OCI-LY7 (cell line): ENCODE data around the gene FAM120A. TPM values are rescaled to one million over a fixed set of nuclear protein-coding genes. Genes with fewer than 3 reads are reported as not detected.

Experiments used
- BruUV-seq: library from RNA; stranded (reverse); fragments of 400-500 nt; replicated peaks from 2 replicates; lab custom pipeline; 2021; lab: Mats Ljungman, UMichigan
- CTCF ChIA-PET: fragments of 300-600 bp; sonication (Branson Sonifier 250); formaldehyde crosslinking; loops from one replicate; lab custom pipeline; 2022; ENCODE audit warnings: antibody characterized with exemption; ENCODE audit not compliant: unreplicated experiment; lab: Charles Lee
- POLR2A ChIA-PET: fragments of 300-600 bp; sonication (Branson Sonifier 250); formaldehyde crosslinking; loops from one replicate; lab custom pipeline; 2022; ENCODE audit warnings: antibody characterized with exemption; lab: Charles Lee
- DNase-seq: peaks from one replicate; pipeline ENCODE4 v3.0.0-alpha.2; 2015; ENCODE audit warnings: low spot score
- H2AFZ ChIP-seq: fragments of 200-600 bp; sonication (generic), shearing (Covaris generic); 2 replicates; pipeline ENCODE4 v1.6.1; 2014; ENCODE audit warnings: mild to moderate bottlenecking, antibody characterized with exemption, low read length, moderate library complexity
- H3K27ac ChIP-seq: fragments of 200-600 bp; sonication (generic); 2 replicates; pipeline ENCODE4 v1.5.1; 2014; ENCODE audit warnings: mixed run types, low read depth, mild to moderate bottlenecking, moderate library complexity, low read length, inconsistent platforms; ENCODE audit not compliant: poor library complexity, severe bottlenecking
- H3K36me3 ChIP-seq: fragments of 200-600 bp; sonication (generic); 2 replicates; pipeline ENCODE4 v1.6.1; 2014; ENCODE audit warnings: mild to moderate bottlenecking, antibody characterized with exemption, low read length, moderate library complexity, mixed read lengths; ENCODE audit not compliant: insufficient read depth
- H3K4me1 ChIP-seq: fragments of 200-600 bp; sonication (generic); 2 replicates; pipeline ENCODE4 v1.5.1; 2014; ENCODE audit warnings: mild to moderate bottlenecking, low read length; ENCODE audit not compliant: insufficient read depth, poor library complexity, severe bottlenecking
- H3K4me2 ChIP-seq: fragments of 200-600 bp; sonication (generic); 2 replicates; pipeline ENCODE4 v1.6.1; 2014; ENCODE audit warnings: mild to moderate bottlenecking, low read length
- H3K4me3 ChIP-seq: fragments of 200-600 bp; sonication (generic); 2 replicates; pipeline ENCODE4 v1.5.1; 2014; ENCODE audit warnings: mild to moderate bottlenecking, low read depth, low read length; ENCODE audit not compliant: poor library complexity, severe bottlenecking
- H3K79me2 ChIP-seq: fragments of 200-600 bp; sonication (generic); 2 replicates; pipeline ENCODE4 v1.6.1; 2016; ENCODE audit warnings: low read depth, mild to moderate bottlenecking, low read length, moderate library complexity, mixed read lengths; ENCODE audit not compliant: insufficient read depth
- H3K9me2 ChIP-seq: fragments of 200-600 bp; sonication (generic); 2 replicates; pipeline ENCODE4 v1.6.1; 2016; ENCODE audit warnings: mild to moderate bottlenecking, low read length, mixed read lengths; ENCODE audit not compliant: insufficient read depth
- H3K9me3 ChIP-seq: fragments of 200-600 bp; sonication (generic); 2 replicates; pipeline ENCODE4 v1.6.1; 2014; ENCODE audit warnings: mild to moderate bottlenecking, mixed run types, low read length, mixed read lengths
- H4K20me1 ChIP-seq: fragments of 200-600 bp; sonication (generic); 2 replicates; pipeline ENCODE4 v1.6.1; 2014; ENCODE audit warnings: mild to moderate bottlenecking, antibody characterized with exemption, low read length, moderate library complexity, mixed read lengths; ENCODE audit not compliant: insufficient read depth
- EZH2phosphoT487 ChIP-seq: fragments of 200-600 bp; sonication (generic); IDR thresholded peaks from 2 replicates; pipeline ENCODE4 v1.6.1; 2018; ENCODE audit warnings: low read depth, borderline replicate concordance, mild to moderate bottlenecking, mixed run types, antibody characterized with exemption, low read length, moderate library complexity, mixed read lengths
- intact Hi-C: fragments of 100-400 bp; cut with micrococcal nuclease; formaldehyde crosslinking; loops from one replicate; pipeline ENCODE4 v1.10.0; 2022; ENCODE audit not compliant: unreplicated experiment
- total RNA-seq, 2 experiments: library from RNA; depleted of rRNA in 1 of 2; stranded (reverse); fragments of >200 nt in 1 of 2; shearing (Covaris generic) in 1 of 2; gene quantifications; 2 replicates each; pipeline ENCODE4 v1.2.3, GENCODE V29; 2014 to 2022
- TF ChIP-seq, protein P1 (sequence below): fragments of 200-600 bp; sonication (generic); conservative IDR thresholded peaks from 2 replicates; pipeline ENCODE4 v1.5.1; 2014; ENCODE audit warnings: mild to moderate bottlenecking, antibody characterized with exemption, low read length, moderate library complexity, mixed read lengths

The FAM120A gene
- total RNA-seq, 2 experiments from 2014 or later: 81.9 to 104 TPM

GRCh38 chr9:93417538-93417937, 33.9 kb upstream of the FAM120A start:
- intact Hi-C loops: no loop called here
- TF ChIP-seq, protein P1, sequence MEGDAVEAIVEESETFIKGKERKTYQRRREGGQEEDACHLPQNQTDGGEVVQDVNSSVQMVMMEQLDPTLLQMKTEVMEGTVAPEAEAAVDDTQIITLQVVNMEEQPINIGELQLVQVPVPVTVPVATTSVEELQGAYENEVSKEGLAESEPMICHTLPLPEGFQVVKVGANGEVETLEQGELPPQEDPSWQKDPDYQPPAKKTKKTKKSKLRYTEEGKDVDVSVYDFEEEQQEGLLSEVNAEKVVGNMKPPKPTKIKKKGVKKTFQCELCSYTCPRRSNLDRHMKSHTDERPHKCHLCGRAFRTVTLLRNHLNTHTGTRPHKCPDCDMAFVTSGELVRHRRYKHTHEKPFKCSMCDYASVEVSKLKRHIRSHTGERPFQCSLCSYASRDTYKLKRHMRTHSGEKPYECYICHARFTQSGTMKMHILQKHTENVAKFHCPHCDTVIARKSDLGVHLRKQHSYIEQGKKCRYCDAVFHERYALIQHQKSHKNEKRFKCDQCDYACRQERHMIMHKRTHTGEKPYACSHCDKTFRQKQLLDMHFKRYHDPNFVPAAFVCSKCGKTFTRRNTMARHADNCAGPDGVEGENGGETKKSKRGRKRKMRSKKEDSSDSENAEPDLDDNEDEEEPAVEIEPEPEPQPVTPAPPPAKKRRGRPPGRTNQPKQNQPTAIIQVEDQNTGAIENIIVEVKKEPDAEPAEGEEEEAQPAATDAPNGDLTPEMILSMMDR: no peak
- no peak for TF ChIP-seq EZH2phosphoT487
- no peak for DNase-seq
- H3K36me3 ChIP-seq: no peaks in the 10 kb centered on the region
- no peaks in the 10 kb centered on the region for H3K4me1 ChIP-seq
- H3K79me2 ChIP-seq: no peaks in the 10 kb centered on the region
- no peak overlapping the region for H3K27ac ChIP-seq
- CTCF ChIA-PET: no interaction called here
- BruUV-seq: no TSS peak
- H4K20me1 ChIP-seq: no peaks in the 10 kb centered on the region
- H3K4me2 ChIP-seq: no peak overlapping the region
- H3K9me2 ChIP-seq: no peaks in the 10 kb centered on the region
- POLR2A ChIA-PET: no interaction called here
- no peak overlapping the region for H3K4me3 ChIP-seq
- H3K9me3 ChIP-seq: peaks cover 5% of the 10 kb centered on the region
- H2AFZ ChIP-seq: no peak overlapping the region

DNA sequence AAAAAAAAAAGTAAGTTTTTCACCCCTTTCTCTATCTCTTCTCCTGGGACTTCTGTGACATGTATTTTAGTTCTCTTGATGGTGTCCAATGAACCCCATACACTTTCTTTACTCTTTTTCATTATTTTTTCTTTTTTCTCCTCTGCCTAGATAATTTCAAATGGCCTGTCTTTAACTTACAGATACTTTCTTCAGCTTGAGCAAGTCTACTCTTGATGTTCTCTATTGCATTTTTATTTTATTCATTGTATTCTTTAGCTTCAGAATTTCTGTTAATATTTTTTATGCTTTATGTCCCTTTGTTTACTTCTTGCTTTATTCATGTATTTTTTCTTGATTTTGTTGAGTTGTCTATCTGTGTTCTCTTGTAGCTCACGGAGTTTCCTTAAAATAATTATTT, 32.5 kb upstream of the FAM120A start:
- no peak for DNase-seq
- H4K20me1 ChIP-seq: no peaks in the 10 kb centered on the region
- H2AFZ ChIP-seq: no peak overlapping the region
- no TSS peak for BruUV-seq
- no peak overlapping the region for H3K27ac ChIP-seq
- no peak overlapping the region for H3K4me2 ChIP-seq
- H3K9me3 ChIP-seq: peaks cover 5% of the 10 kb centered on the region
- intact Hi-C loops: no loop called here
- TF ChIP-seq, protein P1: no peak
- no peak for TF ChIP-seq EZH2phosphoT487
- H3K4me1 ChIP-seq: no peaks in the 10 kb centered on the region
- H3K36me3 ChIP-seq: no peaks in the 10 kb centered on the region
- no peaks in the 10 kb centered on the region for H3K79me2 ChIP-seq
- H3K4me3 ChIP-seq: no peak overlapping the region
- POLR2A ChIA-PET: interaction anchor here (0.7 to 0.9 kb wide), 3 partner anchors 25 to 1652 kb away, joined by 3 to 4 read pairs (median 3); no protein-coding TSS in a partner anchor
- H3K9me2 ChIP-seq: no peaks in the 10 kb centered on the region
- CTCF ChIA-PET: no interaction called here

DNA sequence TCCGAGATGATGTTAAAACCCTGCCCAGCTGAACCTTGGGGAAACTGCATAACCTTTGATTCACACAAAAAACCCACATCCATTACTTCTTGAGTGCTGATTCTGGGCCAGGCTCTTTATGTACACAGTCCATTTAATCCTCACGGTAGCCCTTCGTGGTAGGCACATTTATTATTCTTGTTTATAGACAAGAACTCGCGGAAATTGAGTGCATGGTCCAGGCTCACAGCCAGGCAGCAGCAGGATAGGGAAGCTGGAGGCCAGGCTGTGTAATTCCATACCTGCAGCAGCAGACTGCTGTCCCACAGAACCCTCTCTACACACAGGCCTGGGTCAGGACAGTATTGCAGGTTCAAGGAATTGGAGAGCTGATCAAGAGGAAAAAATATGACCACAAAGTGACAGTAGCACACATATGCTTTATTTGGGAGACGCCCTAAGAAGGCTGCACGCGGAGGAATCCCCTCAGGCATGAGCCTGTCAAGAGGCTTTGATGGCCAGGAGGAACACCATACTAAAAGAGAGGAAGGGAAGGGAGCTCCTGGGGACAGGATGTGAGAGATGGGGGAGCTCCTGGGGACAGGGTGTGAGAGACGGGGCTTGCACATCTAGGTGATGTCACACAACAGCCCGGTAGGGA, 28.4 kb upstream of the FAM120A start:
- CTCF ChIA-PET: no interaction called here
- DNase-seq: no peak
- TF ChIP-seq, protein P1: no peak
- no peak for TF ChIP-seq EZH2phosphoT487
- peaks cover 5% of the 10 kb centered on the region for H3K9me3 ChIP-seq
- no peaks in the 10 kb centered on the region for H3K36me3 ChIP-seq
- no peak overlapping the region for H3K4me2 ChIP-seq
- H3K4me3 ChIP-seq: no peak overlapping the region
- intact Hi-C loops: no loop called here
- BruUV-seq: no TSS peak
- no peaks in the 10 kb centered on the region for H4K20me1 ChIP-seq
- H3K79me2 ChIP-seq: no peaks in the 10 kb centered on the region
- no peak overlapping the region for H2AFZ ChIP-seq
- H3K9me2 ChIP-seq: no peaks in the 10 kb centered on the region
- POLR2A ChIA-PET: no interaction called here
- H3K27ac ChIP-seq: no peak overlapping the region
- H3K4me1 ChIP-seq: no peaks in the 10 kb centered on the region
